ENCODE results near the gene PTPRA.
A peak's percentile ranks its signal among the peaks of the same experiment; 100 is the strongest.

Gene PTPRA

DNA sequence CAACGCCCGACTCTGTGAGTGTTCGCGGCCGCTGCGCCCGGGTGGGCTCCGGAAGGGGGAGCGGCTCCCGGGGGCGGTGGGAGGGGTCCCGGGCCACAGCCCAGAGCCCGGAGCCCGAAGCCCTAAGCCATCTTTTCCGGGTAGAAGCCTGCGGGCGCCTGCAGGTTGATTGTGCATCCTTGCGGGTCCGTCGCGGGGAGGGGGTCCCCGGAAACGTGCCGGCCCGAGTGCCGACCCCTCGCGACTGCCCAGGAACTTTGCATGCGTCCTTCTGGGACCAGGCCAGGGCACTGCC is 413 bp downstream of the PTPRA start:
- TF ChIP-seq MAX (IDR thresholded peaks at IDR 0.05; ENCODE audit: low read depth, low read length) (0 out of 2 replicates have a peak, but pooled peaks have one; percentile 43), POLR2A (IDR thresholded peaks at IDR 0.05; ENCODE audit: extremely low read depth, insufficient read length) (no peak)
- DNase-seq (ENCODE audit: low read depth) = peak; percentile 79
- H3K4me3 ChIP-seq (ENCODE audit: low read depth, low read length) = peak overlapping the region; percentile 83

- DNase-seq (ENCODE audit: low read depth) = peak; percentile 28
- H3K4me3 ChIP-seq (ENCODE audit: low read depth, low read length) = peak overlapping the region; percentile 83
- TF ChIP-seq MAX (IDR thresholded peaks at IDR 0.05; ENCODE audit: low read depth, low read length) (no peak), POLR2A (IDR thresholded peaks at IDR 0.05; ENCODE audit: extremely low read depth, insufficient read length) (no peak), MYC (IDR thresholded peaks at IDR 0.05; ENCODE audit: low read depth, low read length) (no peak)
- TF ChIP-seq, protein P1, sequence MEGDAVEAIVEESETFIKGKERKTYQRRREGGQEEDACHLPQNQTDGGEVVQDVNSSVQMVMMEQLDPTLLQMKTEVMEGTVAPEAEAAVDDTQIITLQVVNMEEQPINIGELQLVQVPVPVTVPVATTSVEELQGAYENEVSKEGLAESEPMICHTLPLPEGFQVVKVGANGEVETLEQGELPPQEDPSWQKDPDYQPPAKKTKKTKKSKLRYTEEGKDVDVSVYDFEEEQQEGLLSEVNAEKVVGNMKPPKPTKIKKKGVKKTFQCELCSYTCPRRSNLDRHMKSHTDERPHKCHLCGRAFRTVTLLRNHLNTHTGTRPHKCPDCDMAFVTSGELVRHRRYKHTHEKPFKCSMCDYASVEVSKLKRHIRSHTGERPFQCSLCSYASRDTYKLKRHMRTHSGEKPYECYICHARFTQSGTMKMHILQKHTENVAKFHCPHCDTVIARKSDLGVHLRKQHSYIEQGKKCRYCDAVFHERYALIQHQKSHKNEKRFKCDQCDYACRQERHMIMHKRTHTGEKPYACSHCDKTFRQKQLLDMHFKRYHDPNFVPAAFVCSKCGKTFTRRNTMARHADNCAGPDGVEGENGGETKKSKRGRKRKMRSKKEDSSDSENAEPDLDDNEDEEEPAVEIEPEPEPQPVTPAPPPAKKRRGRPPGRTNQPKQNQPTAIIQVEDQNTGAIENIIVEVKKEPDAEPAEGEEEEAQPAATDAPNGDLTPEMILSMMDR (IDR thresholded peaks at IDR 0.05; ENCODE audit: low read depth, low read length) = no peak
These were observed 1.2 kb downstream of the PTPRA start for GRCh38 chr20:2874456-2874855.

GRCh38 chr20:2875690-2876203 is 2.5 kb downstream of the PTPRA start:
- TF ChIP-seq, protein P1 (IDR thresholded peaks at IDR 0.05; ENCODE audit: low read depth, low read length) = no peak
- TF ChIP-seq MYC (IDR thresholded peaks at IDR 0.05; ENCODE audit: low read depth, low read length) (no peak), MAX (IDR thresholded peaks at IDR 0.05; ENCODE audit: low read depth, low read length) (no peak), POLR2A (IDR thresholded peaks at IDR 0.05; ENCODE audit: extremely low read depth, insufficient read length) (no peak)
- no peak for DNase-seq (ENCODE audit: low read depth)
- H3K4me3 ChIP-seq (ENCODE audit: low read depth, low read length) = peak overlapping the region; percentile 14

DNA sequence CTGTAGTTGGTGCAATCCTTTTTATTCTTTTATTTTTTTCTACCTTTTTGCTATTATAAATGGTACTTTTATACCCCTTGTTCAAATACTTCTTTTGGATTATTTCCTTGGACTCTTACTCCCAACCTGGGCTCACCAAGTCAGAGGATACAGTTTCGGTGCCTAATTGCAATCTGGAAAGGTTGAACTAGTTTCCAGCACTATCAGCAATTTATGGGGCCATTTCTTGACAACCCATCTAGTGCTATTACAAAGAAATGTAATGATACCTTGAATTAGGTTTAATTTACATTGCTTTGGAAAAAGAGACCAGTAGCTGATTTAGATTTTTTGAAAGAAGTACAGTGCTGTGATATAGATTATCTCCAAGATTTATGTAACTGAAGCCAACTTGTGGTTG is 5.2 kb downstream of the PTPRA start:
- no peak overlapping the region for H3K4me3 ChIP-seq (ENCODE audit: low read depth, low read length)
- DNase-seq (ENCODE audit: low read depth) = no peak
- TF ChIP-seq POLR2A (IDR thresholded peaks at IDR 0.05; ENCODE audit: extremely low read depth, insufficient read length) = no peak
- TF ChIP-seq MAX (IDR thresholded peaks at IDR 0.05; ENCODE audit: low read depth, low read length) = no peak
- TF ChIP-seq, protein P1 (IDR thresholded peaks at IDR 0.05; ENCODE audit: low read depth, low read length) = no peak
- TF ChIP-seq MYC (IDR thresholded peaks at IDR 0.05; ENCODE audit: low read depth, low read length) = no peak

DNA sequence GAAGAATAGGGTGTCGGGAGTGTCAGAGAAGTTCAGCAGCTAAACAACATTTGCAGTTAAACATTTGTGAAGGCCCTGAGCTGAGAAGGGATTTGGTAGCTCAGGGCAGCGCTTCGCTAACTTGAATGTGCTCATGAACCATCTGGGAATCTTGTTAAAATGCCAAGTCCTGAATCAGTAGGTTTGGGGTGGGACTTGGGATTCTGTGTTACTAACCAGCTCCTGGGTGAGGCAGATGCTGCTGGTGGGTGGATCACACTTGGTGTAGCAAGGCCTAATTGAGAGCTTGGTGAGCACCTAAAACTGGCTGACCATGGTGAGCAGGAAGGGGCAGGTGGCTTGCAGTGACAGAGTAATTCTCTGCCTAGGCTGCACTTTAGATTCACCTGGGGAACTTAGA is 5.9 kb downstream of the PTPRA start:
- DNase-seq (ENCODE audit: low read depth) = no peak

DNA sequence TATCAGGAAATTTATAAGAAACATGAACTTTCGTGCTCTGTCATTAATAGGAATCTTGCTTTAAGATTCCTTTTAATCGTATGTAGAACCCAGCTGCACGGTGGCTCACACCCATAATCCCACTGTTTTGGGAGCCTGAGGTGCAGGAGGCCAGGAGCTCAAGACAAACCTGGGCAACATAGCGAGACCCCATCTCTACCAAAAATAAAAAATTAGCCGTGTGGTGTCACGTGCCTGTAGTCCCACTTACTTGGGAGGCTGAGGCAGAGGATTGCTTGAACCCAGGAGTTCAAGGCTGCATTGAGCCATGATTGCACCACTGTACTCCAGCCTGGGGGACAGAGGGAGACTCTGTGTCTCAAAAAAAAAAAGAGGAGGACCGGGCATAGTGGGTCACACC is 7.4 kb downstream of the PTPRA start:
- DNase-seq (ENCODE audit: low read depth) = no peak
- TF ChIP-seq POLR2A (IDR thresholded peaks at IDR 0.05; ENCODE audit: extremely low read depth, insufficient read length) (no peak), MYC (IDR thresholded peaks at IDR 0.05; ENCODE audit: low read depth, low read length) (no peak), MAX (IDR thresholded peaks at IDR 0.05; ENCODE audit: low read depth, low read length) (no peak)
- TF ChIP-seq, protein P1 (IDR thresholded peaks at IDR 0.05; ENCODE audit: low read depth, low read length) = no peak
- H3K4me3 ChIP-seq (ENCODE audit: low read depth, low read length) = no peak overlapping the region

More for the DNA sequence above, 5.9 kb downstream of the PTPRA start:
- H3K4me3 ChIP-seq (ENCODE audit: low read depth, low read length) = no peak overlapping the region
- TF ChIP-seq MYC (IDR thresholded peaks at IDR 0.05; ENCODE audit: low read depth, low read length) (no peak), POLR2A (IDR thresholded peaks at IDR 0.05; ENCODE audit: extremely low read depth, insufficient read length) (no peak), MAX (IDR thresholded peaks at IDR 0.05; ENCODE audit: low read depth, low read length) (no peak)
